Stimulated activated CD4-positive, alpha-beta T cell treated with anti-CD3 and anti-CD28 coated beads, Interleukin-1b, Interleukin-23, amount 100 ng/mL, for 4 hours (primary cell): ENCODE results near the gene PTGFRN.
"Not testable (repeated sequence)": the region's sequence is repeated elsewhere in the genome, so short reads cannot be mapped to it uniquely, and the experiment has no call there.

ENCODE experiments used
- DNase-seq, 2 donors: peaks; one replicate each; pipeline ENCODE4 v3.0.0-alpha.2; 2020; ENCODE audit warnings: low read depth in 2 of 2

Gene PTGFRN

GRCh38 chr1:116916002-116916401, 6.3 kb downstream of the PTGFRN start:
- DNase-seq, result no peak

- no peak for DNase-seq
Measured at GRCh38 chr1:116916533-116917445, 7.1 kb downstream of the PTGFRN start.

DNA sequence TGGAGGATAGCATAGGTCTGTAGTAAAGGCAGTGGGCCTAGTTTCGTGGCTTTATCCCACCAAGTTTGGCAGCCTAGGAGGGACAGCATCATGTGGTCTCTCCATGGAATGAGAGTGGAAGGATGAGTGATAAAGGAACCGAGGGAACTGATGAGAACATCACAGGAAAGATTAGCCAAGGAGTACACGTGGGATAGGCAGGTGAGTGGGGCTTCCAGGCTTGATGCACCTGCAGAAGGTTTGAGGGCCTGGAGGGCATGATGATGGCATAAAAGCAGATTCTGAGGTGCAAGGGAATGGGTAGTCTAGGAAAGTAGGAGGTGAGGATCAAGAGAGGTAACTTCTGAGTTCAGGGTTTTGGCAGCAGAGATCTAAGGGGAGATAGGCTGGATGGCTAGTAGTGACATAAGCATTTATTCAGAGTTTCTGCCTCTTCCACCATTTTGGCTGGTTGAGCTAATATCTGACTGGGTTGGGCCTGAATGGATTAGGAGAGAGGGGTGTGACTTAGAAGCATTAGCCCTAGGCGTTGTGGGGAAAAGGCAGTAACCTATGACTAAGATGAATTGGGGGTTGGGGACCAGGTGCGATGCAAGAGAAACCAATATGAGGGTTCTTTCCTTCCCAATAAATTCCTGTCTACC, 9.1 kb downstream of the PTGFRN start:
- no peak for DNase-seq

- DNase-seq, result no peak
Measured at GRCh38 chr1:116919802-116920201, 10.1 kb downstream of the PTGFRN start.

DNA sequence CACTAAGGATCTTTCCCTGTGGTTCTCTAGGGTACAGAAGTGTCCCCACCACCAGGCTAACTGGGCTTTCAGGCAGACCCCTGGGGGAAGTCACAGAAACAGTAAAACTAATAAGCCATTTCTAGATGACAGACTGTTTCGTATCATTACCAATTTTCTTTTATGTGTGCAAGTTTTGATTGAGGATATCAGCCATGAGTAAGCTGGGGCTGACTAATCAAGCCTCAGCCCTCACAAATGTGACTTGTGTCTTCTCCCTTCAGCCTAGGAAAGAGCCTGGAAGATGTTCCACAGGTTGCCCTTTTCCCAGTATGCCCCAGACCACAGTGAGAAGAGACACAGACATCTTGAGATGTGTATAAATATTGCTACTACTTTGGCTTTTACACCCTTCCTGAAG, 10.5 kb downstream of the PTGFRN start:
- no peak for DNase-seq

DNA sequence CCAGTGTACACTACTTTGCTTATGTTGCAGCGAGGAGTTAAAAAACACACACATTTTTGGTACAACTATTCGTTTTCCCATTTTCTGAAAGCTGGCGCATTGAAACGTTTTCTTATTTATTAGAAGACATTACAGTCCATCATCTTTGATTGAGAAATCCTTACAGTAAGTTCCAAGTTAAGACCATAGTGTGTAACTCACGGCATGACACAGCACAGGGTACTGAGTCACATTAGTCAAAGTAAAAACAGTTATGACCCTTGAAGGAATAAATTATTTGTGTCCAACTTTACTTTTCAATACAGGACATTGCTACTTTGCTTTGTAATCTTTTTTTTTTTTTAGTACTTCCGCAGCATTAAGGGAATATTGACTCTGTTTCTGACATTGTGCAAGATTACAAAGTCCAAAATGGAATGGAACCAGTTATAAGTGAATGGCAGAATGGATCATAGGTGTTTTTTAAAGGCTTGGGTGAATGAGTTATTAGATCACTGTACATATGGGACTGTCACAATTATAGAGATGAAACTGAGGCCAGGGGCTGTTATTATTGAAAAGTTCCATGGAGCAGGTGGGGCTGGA, 11.7 kb downstream of the PTGFRN start:
- DNase-seq, result no peak

DNA sequence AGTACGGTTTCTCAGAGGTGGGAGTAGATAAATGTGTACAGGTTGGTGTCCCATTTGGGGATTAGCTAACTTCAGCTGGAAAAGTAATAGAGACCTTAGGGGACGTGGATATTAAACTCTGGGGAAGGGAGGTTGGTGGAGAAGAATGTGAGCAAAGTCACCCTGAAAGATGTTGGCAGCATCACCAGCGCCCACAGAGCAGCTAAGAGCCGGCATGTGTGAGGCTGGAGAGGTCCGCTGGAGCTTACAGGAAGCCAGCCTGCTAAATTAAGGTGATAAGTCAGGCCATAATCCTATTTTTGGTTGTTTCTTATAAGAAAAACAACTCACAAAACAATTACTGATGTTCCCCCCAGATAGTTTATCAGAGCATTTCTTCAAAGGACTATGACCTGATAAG, 12.2 kb downstream of the PTGFRN start:
- DNase-seq, result no peak

- DNase-seq, result no peak
Measured at GRCh38 chr1:116923421-116923820, 13.7 kb downstream of the PTGFRN start.

- no peak for DNase-seq
Measured at GRCh38 chr1:116927049-116927798, 17.5 kb downstream of the PTGFRN start.

DNA sequence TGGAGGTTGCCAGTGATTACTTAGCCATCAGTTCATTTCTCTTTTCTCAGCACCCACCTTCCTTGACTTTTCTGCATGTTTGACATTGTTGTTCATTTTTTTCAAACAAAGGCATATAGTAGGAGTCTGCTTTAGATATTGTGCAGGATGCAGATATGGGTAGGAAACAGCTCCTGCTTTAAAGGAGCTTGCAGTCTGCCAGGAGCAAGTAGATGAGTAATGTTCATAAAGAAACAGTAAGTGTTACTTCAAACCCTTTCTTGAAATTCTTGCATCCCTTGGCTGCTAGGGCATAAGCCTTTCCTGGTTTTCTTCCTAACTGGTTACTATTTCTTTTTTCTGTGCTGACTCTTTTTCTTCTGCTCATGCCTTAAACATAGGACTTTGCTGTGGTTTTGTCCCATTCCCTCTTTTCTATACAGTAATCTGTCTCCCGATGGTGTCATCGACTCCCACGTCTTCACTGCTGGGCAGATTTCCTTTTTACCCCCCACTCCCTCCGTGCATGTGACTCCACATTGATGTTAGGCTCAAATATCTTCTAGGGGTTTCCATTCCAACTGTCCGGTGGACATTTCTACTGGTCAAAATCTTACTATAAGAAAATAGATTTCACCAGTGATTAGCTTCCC, 20.4 kb downstream of the PTGFRN start:
- no peak for DNase-seq

GRCh38 chr1:116931016-116931918, 21.6 kb downstream of the PTGFRN start:
- no peak for DNase-seq

DNA sequence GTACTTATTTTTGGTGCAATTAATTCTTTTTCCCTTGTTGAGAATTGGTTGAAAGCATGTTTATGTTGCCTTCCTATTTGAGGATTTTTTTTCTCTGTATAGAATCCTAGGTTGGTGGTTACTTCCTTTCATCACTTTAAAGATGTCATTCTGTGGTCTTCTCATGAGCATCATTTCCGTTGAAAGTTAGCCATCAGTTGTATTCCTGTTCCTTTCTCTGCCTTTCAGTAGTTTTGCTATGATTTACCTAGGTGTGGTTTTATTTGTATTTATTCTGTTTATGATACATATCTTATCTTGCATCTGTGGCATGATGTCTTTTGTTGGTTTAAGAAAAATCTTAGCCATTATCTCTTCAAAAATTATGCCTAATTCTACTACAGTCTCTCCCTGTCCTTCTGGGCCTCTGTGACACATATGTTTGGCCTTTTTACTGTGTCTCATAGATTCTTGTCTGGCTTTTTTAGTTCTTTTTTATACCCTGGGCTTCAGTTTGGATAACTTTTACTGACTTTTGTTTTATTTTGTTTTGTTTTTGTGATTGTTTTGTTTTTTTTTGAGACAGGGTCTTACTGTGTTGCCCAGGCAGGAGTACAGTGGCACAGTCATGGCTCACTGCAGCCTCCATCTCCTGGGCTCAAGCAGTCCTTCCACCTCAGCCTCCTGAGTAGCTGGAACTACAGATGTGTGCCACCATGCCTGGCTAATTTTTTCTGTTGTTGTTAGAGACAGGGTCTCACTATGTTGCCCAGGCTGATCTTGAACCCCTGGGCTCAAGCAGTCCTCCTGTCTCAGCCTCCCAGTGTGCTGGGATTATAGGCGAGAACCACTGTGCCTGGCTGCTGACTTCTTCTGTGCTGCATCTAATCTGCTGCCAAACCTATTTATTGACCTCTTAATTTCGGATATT, 24.1 kb downstream of the PTGFRN start:
- DNase-seq, result no peak

DNA sequence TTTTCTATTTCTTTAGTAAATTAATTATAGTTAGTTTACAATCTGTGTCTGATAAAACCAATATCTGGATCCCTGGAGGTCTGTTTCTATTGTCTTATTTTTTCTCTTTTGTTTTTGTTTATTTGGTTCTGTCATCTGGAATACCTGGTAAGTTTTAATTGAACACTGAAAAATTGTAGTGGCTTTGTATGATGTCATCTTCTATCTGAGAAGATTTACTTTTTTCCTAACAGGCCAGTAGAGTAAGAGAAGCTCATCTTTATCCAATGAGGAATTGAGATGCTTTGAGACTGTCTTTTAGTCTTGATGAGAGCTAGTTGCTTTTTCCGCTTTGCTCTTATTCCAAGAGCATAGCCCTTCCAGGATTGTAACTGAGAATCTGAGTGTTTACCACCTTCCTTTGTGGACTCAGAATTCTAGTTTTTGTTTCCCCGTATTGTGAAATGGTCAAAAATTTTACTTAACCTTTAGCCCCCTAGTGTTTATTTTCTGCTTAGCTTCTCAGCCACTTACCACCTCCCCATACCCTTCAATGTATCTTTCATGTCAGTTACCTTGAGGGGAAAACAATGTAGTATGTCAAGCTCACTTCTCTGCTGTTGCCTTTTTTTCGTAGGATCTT, 25.0 kb downstream of the PTGFRN start:
- DNase-seq, result no peak

DNA sequence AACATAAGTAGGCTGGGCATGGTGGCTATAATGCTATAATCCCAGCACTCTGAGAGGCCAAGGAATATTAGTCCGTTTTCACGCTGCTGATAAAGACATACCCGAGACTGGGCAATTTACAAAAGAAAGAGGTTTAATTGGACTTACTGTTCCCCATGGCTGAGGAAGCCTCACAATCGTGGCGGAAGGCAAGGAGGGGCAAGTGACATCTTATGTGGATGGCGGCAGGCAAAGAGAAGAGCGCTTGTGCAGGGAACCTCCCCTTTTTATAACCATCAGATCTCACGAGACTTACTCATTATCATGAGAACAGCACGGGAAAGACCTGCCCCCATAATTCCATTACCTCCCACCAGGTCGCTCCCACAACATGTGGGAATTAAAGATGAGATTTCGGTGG, 28.5 kb downstream of the PTGFRN start:
- DNase-seq, result no peak

DNA sequence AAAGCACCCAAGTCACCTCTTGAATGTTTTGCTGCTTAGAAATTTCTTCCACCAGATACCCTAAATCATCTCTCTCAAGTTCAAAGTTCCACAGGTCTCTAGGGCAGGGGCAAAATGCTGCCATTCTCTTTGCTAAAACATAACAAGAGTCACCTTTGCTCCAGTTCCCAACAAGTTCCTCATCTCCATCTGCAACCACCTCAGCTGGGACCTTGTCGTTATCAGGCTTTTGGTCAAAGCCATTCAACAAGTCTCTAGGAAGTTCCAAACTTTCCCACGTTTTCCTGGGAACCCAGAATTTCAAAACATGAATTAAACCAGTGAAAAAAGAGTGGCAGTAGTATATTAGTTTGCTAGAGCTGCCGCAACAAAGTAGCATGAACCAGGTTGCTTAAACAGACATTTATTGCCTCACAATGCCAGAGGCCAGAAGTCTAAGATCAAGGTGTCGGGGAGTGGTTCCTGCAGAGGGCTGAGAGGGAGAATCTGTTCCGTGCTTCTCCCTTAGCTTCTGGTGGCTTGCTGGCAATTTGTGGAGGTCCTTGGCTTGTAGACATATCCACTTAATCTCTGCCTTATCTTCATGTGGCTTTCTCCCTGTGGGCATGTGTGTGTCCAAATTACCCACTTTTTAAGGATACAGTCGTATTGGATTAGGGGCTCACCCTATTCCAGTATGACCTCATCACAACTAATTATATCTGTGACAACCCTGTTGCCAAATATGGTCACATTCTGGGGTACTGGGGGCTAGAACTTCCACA, 30.2 kb downstream of the PTGFRN start:
- not testable (repeated sequence) for DNase-seq

DNA sequence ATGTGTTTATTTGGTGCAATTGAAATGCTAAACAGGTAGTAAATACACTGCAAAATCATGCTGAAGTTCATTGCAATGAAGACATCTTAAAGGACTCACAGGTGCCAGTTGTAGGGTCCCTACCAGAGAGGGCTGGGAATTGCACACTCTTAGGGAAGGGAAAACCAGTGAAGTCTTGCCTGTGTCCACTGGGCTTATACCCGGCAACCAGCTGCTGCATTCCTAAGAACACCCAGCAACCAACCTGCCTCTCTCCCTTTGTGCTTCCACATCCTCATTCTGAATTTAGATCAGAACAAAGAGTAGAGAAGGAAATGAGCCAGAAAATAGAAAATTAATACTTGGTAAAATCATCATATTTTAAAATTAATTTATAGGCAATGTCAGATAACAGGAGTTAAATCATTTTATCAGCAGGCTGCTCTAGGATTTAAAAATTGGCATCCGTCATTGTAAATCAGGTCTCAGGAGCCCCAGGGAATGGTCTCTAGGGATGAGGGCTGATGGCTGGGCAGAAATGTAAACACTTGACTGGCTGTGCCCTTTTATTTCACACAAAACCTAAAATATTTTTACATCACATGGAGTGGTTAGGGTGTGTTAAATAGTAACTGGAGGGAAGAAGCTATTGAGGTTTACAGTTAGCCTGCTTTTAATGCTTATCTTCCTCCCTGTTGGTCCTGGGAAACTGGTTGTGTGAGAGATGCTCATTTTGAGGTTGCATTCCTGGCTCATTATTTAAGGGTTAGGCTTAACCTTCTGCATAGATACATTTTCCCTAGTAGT, 31.3 kb downstream of the PTGFRN start:
- no peak for DNase-seq

DNA sequence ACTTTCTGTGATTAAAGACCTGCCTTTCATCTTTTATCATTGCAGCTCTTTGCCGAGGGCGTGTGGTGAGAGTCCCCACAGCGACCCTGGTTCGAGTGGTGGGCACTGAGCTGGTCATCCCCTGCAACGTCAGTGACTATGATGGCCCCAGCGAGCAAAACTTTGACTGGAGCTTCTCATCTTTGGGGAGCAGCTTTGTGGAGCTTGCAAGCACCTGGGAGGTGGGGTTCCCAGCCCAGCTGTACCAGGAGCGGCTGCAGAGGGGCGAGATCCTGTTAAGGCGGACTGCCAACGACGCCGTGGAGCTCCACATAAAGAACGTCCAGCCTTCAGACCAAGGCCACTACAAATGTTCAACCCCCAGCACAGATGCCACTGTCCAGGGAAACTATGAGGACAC, 32.0 kb downstream of the PTGFRN start:
- no peak for DNase-seq

GRCh38 chr1:116942344-116942743, 32.6 kb downstream of the PTGFRN start:
- DNase-seq, result no peak
